Gastroesophageal sphincter (tissue), 3 donors: ENCODE measurements around the gene MAPK11.

Experiments used
- CTCF ChIP-seq, 4 experiments: fragments of 200-600 bp in 2 of 4; fragments of 450-650 bp in 2 of 4; sonication (generic) in 1 of 4; IDR thresholded peaks; one replicate each; pipeline ENCODE4 v1.5.1; 2017 to 2019; ENCODE audit warnings: antibody characterized with exemption in 4 of 4, mild to moderate bottlenecking in 2 of 4, moderate library complexity in 2 of 4
- POLR2AphosphoS5 ChIP-seq: sonication (generic); formaldehyde crosslinking; IDR thresholded peaks from one replicate; pipeline ENCODE4 v1.6.1; 2017; ENCODE audit warnings: antibody characterized with exemption

- no peak for TF ChIP-seq CTCF (IDR thresholded peaks at IDR 0.05)
- no peak for TF ChIP-seq POLR2AphosphoS5
Observed at GRCh38 chr22:50289151-50289941, 19.2 kb upstream of the MAPK11 start.
